SK-N-SH (cell line): ENCODE results near the gene GPR180. TPM values are rescaled to one million over a fixed set of nuclear protein-coding genes. Genes with fewer than 3 reads are reported as not detected.

Experiments used
- CTCF ChIA-PET: fragments of 300-600, 350-600 bp; formaldehyde crosslinking; extraction: SDS; loops from one replicate; lab custom pipeline; 2021; lab: Yijun Ruan, JAX
- POLR2A ChIA-PET: fragments of 350-600 bp; sonication (Branson Sonifier 250); formaldehyde crosslinking; extraction: SDS; loops from one replicate; lab custom pipeline; 2020; ENCODE audit warnings: antibody characterized with exemption, inconsistent platforms; lab: Yijun Ruan, JAX
- DNase-seq: peaks from one replicate; pipeline ENCODE4 v3.0.0; 2012
- H2AFZ ChIP-seq: fragments of 200-600 bp; sonication (generic); 2 replicates; pipeline ENCODE4 v1.8.1; 2016; ENCODE audit warnings: antibody characterized with exemption, mild to moderate bottlenecking, low read depth
- H3F3A ChIP-seq: fragments of 200-600 bp; sonication (generic); replicated peaks from 2 replicates; pipeline ENCODE3; 2016; ENCODE audit warnings: antibody characterized with exemption, mild to moderate bottlenecking; ENCODE audit not compliant: insufficient read depth
- H3K27ac ChIP-seq, 2 experiments: fragments of 200-500 bp in 1 of 2; fragments of 200-600 bp in 1 of 2; sonication (Bioruptor generic) in 1 of 2; sonication (generic), shearing (Covaris generic) in 1 of 2; 2 replicates each; pipeline versions ENCODE4 v1.5.1 to v1.6.1; 2014 to 2016; ENCODE audit warnings: low read depth in 2 of 2, inconsistent platforms in 1 of 2, low read length in 1 of 2, mild to moderate bottlenecking in 1 of 2, mixed read lengths in 1 of 2
- H3K27me3 ChIP-seq: fragments of 200-600 bp; sonication (generic), shearing (Covaris generic); 2 replicates; pipeline ENCODE4 v1.6.1; 2016; ENCODE audit warnings: mixed run types; ENCODE audit not compliant: insufficient read depth
- H3K36me3 ChIP-seq, 2 experiments: fragments of 200-500 bp in 1 of 2; fragments of 200-600 bp in 1 of 2; sonication (Bioruptor generic) in 1 of 2; sonication (generic) in 1 of 2; replicated peaks in 1 of 2; 2 replicates each; pipeline versions ENCODE3 to v1.5.1; 2014 to 2016; ENCODE audit warnings: low read length in 1 of 2, mild to moderate bottlenecking in 1 of 2; ENCODE audit not compliant: insufficient read depth in 2 of 2, control insufficient read depth in 1 of 2
- H3K4me1 ChIP-seq, 2 experiments: fragments of 200-500 bp in 1 of 2; fragments of 200-600 bp in 1 of 2; sonication (Bioruptor generic) in 1 of 2; sonication (generic), shearing (Covaris generic) in 1 of 2; 2 replicates each; pipeline versions ENCODE4 v1.5.1 to v1.6.1; 2014 to 2016; ENCODE audit warnings: low read depth in 1 of 2, low read length in 1 of 2, mixed run types in 1 of 2; ENCODE audit not compliant: insufficient read depth in 2 of 2, control insufficient read depth in 1 of 2
- H3K4me2 ChIP-seq: fragments of 200-600 bp; sonication (generic), shearing (Covaris generic); 2 replicates; pipeline ENCODE4 v1.6.1; 2017; ENCODE audit warnings: mixed run types
- H3K4me3 ChIP-seq, 2 experiments: fragments of 200-500 bp in 1 of 2; fragments of 200-600 bp in 1 of 2; sonication (Bioruptor generic) in 1 of 2; sonication (generic), shearing (Covaris generic) in 1 of 2; 2 replicates each; pipeline versions ENCODE4 v1.5.1 to v1.8.1; 2014 to 2016; ENCODE audit warnings: low read depth in 2 of 2, inconsistent platforms in 1 of 2, low read length in 1 of 2, mild to moderate bottlenecking in 1 of 2, mixed read lengths in 1 of 2, moderate library complexity in 1 of 2
- H3K79me2 ChIP-seq: fragments of 200-600 bp; sonication (generic); 2 replicates; pipeline ENCODE4 v1.8.1; 2017; ENCODE audit warnings: mild to moderate bottlenecking; ENCODE audit not compliant: insufficient read depth
- H3K9ac ChIP-seq: fragments of 200-600 bp; sonication (generic); 2 replicates; pipeline ENCODE4 v1.6.1; 2017; ENCODE audit warnings: mixed run types
- H3K9me2 ChIP-seq: fragments of 200-600 bp; sonication (generic); 2 replicates; pipeline ENCODE4 v1.6.1; 2017; ENCODE audit warnings: mixed run types
- H3K9me3 ChIP-seq: fragments of 200-600 bp; sonication (generic); 2 replicates; pipeline ENCODE4 v1.6.1; 2017; ENCODE audit warnings: mixed run types, mild to moderate bottlenecking, moderate library complexity
- H4K20me1 ChIP-seq: fragments of 200-600 bp; sonication (generic); 2 replicates; pipeline ENCODE4 v1.6.1; 2017; ENCODE audit warnings: mild to moderate bottlenecking, mixed run types; ENCODE audit not compliant: insufficient read depth
- ELF1 ChIP-seq: IDR thresholded peaks from 2 replicates; pipeline ENCODE4 v1.4.0; 2012
- FOXJ3 ChIP-seq: sonication (generic); formaldehyde crosslinking; IDR thresholded peaks from 2 replicates; pipeline ENCODE4 v1.5.1; 2020; ENCODE audit warnings: mild to moderate bottlenecking, missing genetic modification reagents
- GABPA ChIP-seq: IDR thresholded peaks from 2 replicates; pipeline ENCODE4 v1.4.0; 2012; ENCODE audit warnings: low read depth, mild to moderate bottlenecking
- IRF3 ChIP-seq: fragments of 150-350 bp; IDR thresholded peaks from 2 replicates; pipeline ENCODE4 v1.6.1; 2016; ENCODE audit warnings: mild to moderate bottlenecking, low read depth, low read length
- JUND ChIP-seq: IDR thresholded peaks from 2 replicates; pipeline ENCODE4 v1.4.0; 2012
- NRF1 ChIP-seq: IDR thresholded peaks from 2 replicates; pipeline ENCODE4 v1.6.1; 2012; ENCODE audit warnings: low read depth, mild to moderate bottlenecking, low read length
- SMC3 ChIP-seq: IDR thresholded peaks from 2 replicates; pipeline ENCODE4 v1.6.1; 2012; ENCODE audit warnings: low read depth, low read length, improper control_type of control experiment
- TAF1 ChIP-seq: IDR thresholded peaks from 2 replicates; pipeline ENCODE4 v1.6.1; 2012; ENCODE audit warnings: low read depth, mild to moderate bottlenecking, low read length, moderate library complexity, borderline replicate concordance
- TCF12 ChIP-seq: IDR thresholded peaks from 2 replicates; pipeline ENCODE4 v1.4.0; 2012
- YY1 ChIP-seq: IDR thresholded peaks from 2 replicates; pipeline ENCODE4 v1.4.0; 2012; ENCODE audit warnings: low read depth, mild to moderate bottlenecking
- WGBS: methylation state at CpG from one replicate; pipeline ENCODE4 v1.1.6; 2017; ENCODE audit warnings: low lambda C conversion rate; 5-methylcytosine and 5-hydroxymethylcytosine counted together
- polyA plus RNA-seq, 3 experiments: library from polyadenylated mRNA; depleted of rRNA; stranded (reverse); fragments of >200 nt; gene quantifications; 2 replicates each; pipeline ENCODE4 v1.2.3, GENCODE V29; 2012
- TF ChIP-seq, protein P1 (sequence below): IDR thresholded peaks from 2 replicates; pipeline ENCODE4 v1.4.0; 2012; ENCODE audit warnings: low read depth, borderline replicate concordance
- TF ChIP-seq, protein P2 (sequence below): IDR thresholded peaks from 2 replicates; pipeline ENCODE4 v1.4.0; 2012; ENCODE audit warnings: low read depth, borderline replicate concordance
- TF ChIP-seq, protein P3 (sequence below): IDR thresholded peaks from 2 replicates; pipeline ENCODE4 v1.6.1; 2012; ENCODE audit warnings: mild to moderate bottlenecking, low read depth, low read length, moderate library complexity

Gene GPR180
- polyA plus RNA-seq, 1 of the 3 experiments (the other 2 are of a cell fraction): 1.8 TPM

GRCh38 chr13:94609196-94609595 is 7.5 kb downstream of the GPR180 start:
- no peaks in the 10 kb centered on the region for H3K27me3 ChIP-seq
- no peaks in the 10 kb centered on the region; a peak in 1 of 4 replicates for H3K4me1 ChIP-seq
- H3K36me3 ChIP-seq: peaks cover 63 to 67% of the 10 kb centered on the region in 2 experiments
- no peak overlapping the region for H3K4me3 ChIP-seq
- POLR2A ChIA-PET: no interaction called here
- H3K9me2 ChIP-seq: no peaks in the 10 kb centered on the region
- 99% methylated on average over 2 of the region's 2 CpGs for WGBS
- no peak for DNase-seq
- no peaks in the 10 kb centered on the region for H4K20me1 ChIP-seq
- H3K9ac ChIP-seq: no peak overlapping the region
- no peaks in the 10 kb centered on the region for H3F3A ChIP-seq
- no peak overlapping the region for H2AFZ ChIP-seq
- no peaks in the 10 kb centered on the region for H3K9me3 ChIP-seq
- H3K27ac ChIP-seq: no peak overlapping the region
- CTCF ChIA-PET: interaction anchor here (1.3 to 1.5 kb wide), 2 partner anchors 8 to 12 kb away, joined by 3 to 5 read pairs; no protein-coding TSS in a partner anchor
- H3K79me2 ChIP-seq: peaks cover 37% of the 10 kb centered on the region
- no peak for TF ChIP-seq IRF3
- TF ChIP-seq NRF1: no peak
- no peak for TF ChIP-seq TCF12
- TF ChIP-seq GABPA: no peak
- TF ChIP-seq, protein P1, sequence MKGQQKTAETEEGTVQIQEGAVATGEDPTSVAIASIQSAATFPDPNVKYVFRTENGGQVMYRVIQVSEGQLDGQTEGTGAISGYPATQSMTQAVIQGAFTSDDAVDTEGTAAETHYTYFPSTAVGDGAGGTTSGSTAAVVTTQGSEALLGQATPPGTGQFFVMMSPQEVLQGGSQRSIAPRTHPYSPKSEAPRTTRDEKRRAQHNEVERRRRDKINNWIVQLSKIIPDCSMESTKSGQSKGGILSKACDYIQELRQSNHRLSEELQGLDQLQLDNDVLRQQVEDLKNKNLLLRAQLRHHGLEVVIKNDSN: no peak
- no peak for TF ChIP-seq JUND
- TF ChIP-seq ELF1: no peak
- no peak for TF ChIP-seq FOXJ3 (CRISPR knock-in tag)
- TF ChIP-seq YY1: no peak
- TF ChIP-seq, protein P2, sequence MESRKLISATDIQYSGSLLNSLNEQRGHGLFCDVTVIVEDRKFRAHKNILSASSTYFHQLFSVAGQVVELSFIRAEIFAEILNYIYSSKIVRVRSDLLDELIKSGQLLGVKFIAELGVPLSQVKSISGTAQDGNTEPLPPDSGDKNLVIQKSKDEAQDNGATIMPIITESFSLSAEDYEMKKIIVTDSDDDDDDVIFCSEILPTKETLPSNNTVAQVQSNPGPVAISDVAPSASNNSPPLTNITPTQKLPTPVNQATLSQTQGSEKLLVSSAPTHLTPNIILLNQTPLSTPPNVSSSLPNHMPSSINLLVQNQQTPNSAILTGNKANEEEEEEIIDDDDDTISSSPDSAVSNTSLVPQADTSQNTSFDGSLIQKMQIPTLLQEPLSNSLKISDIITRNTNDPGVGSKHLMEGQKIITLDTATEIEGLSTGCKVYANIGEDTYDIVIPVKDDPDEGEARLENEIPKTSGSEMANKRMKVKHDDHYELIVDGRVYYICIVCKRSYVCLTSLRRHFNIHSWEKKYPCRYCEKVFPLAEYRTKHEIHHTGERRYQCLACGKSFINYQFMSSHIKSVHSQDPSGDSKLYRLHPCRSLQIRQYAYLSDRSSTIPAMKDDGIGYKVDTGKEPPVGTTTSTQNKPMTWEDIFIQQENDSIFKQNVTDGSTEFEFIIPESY: no peak
- TF ChIP-seq, protein P3, sequence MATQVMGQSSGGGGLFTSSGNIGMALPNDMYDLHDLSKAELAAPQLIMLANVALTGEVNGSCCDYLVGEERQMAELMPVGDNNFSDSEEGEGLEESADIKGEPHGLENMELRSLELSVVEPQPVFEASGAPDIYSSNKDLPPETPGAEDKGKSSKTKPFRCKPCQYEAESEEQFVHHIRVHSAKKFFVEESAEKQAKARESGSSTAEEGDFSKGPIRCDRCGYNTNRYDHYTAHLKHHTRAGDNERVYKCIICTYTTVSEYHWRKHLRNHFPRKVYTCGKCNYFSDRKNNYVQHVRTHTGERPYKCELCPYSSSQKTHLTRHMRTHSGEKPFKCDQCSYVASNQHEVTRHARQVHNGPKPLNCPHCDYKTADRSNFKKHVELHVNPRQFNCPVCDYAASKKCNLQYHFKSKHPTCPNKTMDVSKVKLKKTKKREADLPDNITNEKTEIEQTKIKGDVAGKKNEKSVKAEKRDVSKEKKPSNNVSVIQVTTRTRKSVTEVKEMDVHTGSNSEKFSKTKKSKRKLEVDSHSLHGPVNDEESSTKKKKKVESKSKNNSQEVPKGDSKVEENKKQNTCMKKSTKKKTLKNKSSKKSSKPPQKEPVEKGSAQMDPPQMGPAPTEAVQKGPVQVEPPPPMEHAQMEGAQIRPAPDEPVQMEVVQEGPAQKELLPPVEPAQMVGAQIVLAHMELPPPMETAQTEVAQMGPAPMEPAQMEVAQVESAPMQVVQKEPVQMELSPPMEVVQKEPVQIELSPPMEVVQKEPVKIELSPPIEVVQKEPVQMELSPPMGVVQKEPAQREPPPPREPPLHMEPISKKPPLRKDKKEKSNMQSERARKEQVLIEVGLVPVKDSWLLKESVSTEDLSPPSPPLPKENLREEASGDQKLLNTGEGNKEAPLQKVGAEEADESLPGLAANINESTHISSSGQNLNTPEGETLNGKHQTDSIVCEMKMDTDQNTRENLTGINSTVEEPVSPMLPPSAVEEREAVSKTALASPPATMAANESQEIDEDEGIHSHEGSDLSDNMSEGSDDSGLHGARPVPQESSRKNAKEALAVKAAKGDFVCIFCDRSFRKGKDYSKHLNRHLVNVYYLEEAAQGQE: no peak
- TF ChIP-seq SMC3: no peak
- TF ChIP-seq TAF1: no peak
- H3K4me2 ChIP-seq: no peak overlapping the region
